Gastrocnemius medialis (tissue), 4 donors: Measurements from ENCODE around the gene RCAN3. TPM values are rescaled to one million over a fixed set of nuclear protein-coding genes. Genes with fewer than 3 reads are reported as not detected.
"Not testable (repeated sequence)": the region's sequence is repeated elsewhere in the genome, so short reads cannot be mapped to it uniquely, and the experiment has no call there.

ENCODE experiments used
- ATAC-seq, 2 donors: fragments of 150-250 bp; one replicate each; pipeline ENCODE4 v1.9.1; 2016
- DNase-seq, 2 donors: peaks; one replicate each; pipeline ENCODE4 v3.0.0-alpha.2; 2019
- H3K27ac ChIP-seq, 4 donors: fragments of 200-600 bp; sonication (generic); 1 replicate in 1 of 4; 2 replicates in 3 of 4; pipeline ENCODE4 v1.5.1; 2016 to 2018; ENCODE audit warnings: mild to moderate bottlenecking in 2 of 4, moderate library complexity in 1 of 4
- H3K27me3 ChIP-seq, 3 donors: fragments of 200-600 bp; sonication (generic) in 2 of 3; 1 replicate in 1 of 3; 2 replicates in 2 of 3; pipeline versions ENCODE4 v1.5.1 to v1.6.0; 2016 to 2019; ENCODE audit warnings: mild to moderate bottlenecking in 1 of 3, moderate library complexity in 1 of 3
- H3K36me3 ChIP-seq, 2 donors: fragments of 200-600 bp; sonication (generic) in 1 of 2; one replicate each; pipeline ENCODE4 v1.5.1; 2017 to 2018
- H3K4me1 ChIP-seq, 2 donors: fragments of 200-600 bp; sonication (generic) in 1 of 2; one replicate each; pipeline ENCODE4 v1.5.1; 2016 to 2017; ENCODE audit warnings: mild to moderate bottlenecking in 2 of 2
- H3K4me3 ChIP-seq, 4 donors: fragments of 200-600 bp; sonication (generic) in 3 of 4; 1 replicate in 1 of 4; 2 replicates in 3 of 4; pipeline ENCODE4 v1.5.1; 2016 to 2019; ENCODE audit warnings: mild to moderate bottlenecking in 2 of 4
- H3K9me3 ChIP-seq, 3 donors: fragments of 200-600 bp; sonication (generic) in 2 of 3; 1 replicate in 1 of 3; 2 replicates in 2 of 3; pipeline ENCODE4 v1.5.1; 2016 to 2019
- POLR2A ChIP-seq, 2 donors: fragments of 450-650 bp; IDR thresholded peaks; one replicate each; pipeline ENCODE4 v1.6.1; 2017; ENCODE audit warnings: antibody characterized with exemption in 2 of 2, mild to moderate bottlenecking in 2 of 2, moderate library complexity in 2 of 2
- in situ Hi-C, 4 donors: fragments of 200-750 bp; cut with MboI; loops; one replicate each; pipeline versions ENCODE4 v1.15.0 to v1.8.0; 2017; ENCODE audit warnings: low sequenced_read_pairs in 4 of 4
- intact Hi-C: fragments of 100-400 bp; cut with DNase I; formaldehyde crosslinking; loops from one replicate; pipeline ENCODE4 v1.15.1; 2023; ENCODE audit warnings: low total_unique reads
- total RNA-seq, 4 donors: library from RNA; depleted of rRNA; stranded (reverse); fragments of >200 nt; gene quantifications; one replicate each; pipeline versions ENCODE4 v1.1.0 to v1.2.3, GENCODE V29; 2016
- TF ChIP-seq, protein P1 (sequence below), 5 experiments: fragments of 450-650 bp in 3 of 5; fragments of 200-600 bp in 2 of 5; sonication (generic) in 2 of 5; IDR thresholded peaks in 4 of 5; conservative IDR thresholded peaks in 1 of 5; 1 replicate in 4 of 5; 2 replicates in 1 of 5; pipeline ENCODE4 v1.5.1; 2016 to 2019; ENCODE audit warnings: antibody characterized with exemption in 5 of 5, mild to moderate bottlenecking in 3 of 5, moderate library complexity in 3 of 5

Gene RCAN3
- total RNA-seq, 4 donors from 2014 or later = 1.3 to 2.1 (median 1.8) TPM

DNA sequence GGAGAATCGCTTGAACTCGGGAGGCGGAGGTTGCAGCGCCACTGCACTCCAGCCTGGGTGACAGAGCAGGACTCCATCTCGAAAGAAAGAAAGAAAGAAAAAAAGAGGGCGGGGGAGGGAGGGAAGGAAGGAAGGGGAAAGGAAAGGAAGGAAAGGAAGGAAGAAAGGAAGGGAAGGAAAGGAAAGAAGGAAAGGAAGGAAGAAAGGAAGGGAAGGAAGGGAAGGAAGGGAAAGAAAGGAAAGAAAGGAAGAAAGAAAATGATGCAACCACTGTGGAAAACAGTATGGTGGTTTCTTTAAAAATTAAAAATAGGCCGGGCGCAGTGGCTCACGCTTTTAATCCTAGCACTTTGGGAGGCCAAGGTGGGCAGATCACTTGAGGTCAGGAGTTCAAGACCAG lies 15.2 kb upstream of the RCAN3 start:
- no peak for DNase-seq
- in situ Hi-C loops = no loop called here
- Histone ChIP-seq H3K9me3 (no peaks in the 10 kb centered on the region), H3K4me3 (no peak overlapping the region), H3K27me3 (peaks cover 0 to 5% (median 5%) of the 10 kb centered on the region in 3 donors), H3K27ac (no peak overlapping the region), H3K4me1 (no peaks in the 10 kb centered on the region), H3K36me3 (no peaks in the 10 kb centered on the region)
- intact Hi-C loops = no loop called here
- no peak for TF ChIP-seq POLR2A (IDR thresholded peaks at IDR 0.05)
- TF ChIP-seq, protein P1, sequence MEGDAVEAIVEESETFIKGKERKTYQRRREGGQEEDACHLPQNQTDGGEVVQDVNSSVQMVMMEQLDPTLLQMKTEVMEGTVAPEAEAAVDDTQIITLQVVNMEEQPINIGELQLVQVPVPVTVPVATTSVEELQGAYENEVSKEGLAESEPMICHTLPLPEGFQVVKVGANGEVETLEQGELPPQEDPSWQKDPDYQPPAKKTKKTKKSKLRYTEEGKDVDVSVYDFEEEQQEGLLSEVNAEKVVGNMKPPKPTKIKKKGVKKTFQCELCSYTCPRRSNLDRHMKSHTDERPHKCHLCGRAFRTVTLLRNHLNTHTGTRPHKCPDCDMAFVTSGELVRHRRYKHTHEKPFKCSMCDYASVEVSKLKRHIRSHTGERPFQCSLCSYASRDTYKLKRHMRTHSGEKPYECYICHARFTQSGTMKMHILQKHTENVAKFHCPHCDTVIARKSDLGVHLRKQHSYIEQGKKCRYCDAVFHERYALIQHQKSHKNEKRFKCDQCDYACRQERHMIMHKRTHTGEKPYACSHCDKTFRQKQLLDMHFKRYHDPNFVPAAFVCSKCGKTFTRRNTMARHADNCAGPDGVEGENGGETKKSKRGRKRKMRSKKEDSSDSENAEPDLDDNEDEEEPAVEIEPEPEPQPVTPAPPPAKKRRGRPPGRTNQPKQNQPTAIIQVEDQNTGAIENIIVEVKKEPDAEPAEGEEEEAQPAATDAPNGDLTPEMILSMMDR (IDR thresholded peaks at IDR 0.05 in 4 of 5, conservative IDR thresholded peaks at IDR 0.05 in 1 of 5) = no peak
- ATAC-seq = no peak

DNA sequence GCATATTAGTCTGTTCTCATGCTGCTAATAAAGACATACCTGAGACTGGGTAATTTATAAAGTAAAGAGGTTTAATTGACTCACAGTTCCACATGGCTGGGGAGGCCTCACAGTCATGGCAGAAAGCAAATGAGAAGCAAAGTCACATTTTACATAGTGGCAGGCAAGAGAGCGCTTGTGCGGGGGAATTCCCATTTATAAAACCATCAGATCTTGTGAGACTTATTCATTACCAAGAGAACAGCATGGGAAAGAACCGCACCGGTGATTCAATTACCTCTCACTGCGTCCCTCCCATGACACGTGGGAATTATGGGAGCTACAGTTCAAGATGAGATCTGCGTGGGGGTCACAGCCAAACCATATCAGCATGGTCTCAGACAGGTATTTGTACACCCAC lies 14.5 kb upstream of the RCAN3 start:
- intact Hi-C loops, in situ Hi-C loops, H3K27ac ChIP-seq, H3K36me3 ChIP-seq, H3K9me3 ChIP-seq, DNase-seq, H3K4me3 ChIP-seq, ATAC-seq, H3K4me1 ChIP-seq: not testable (repeated sequence)
- H3K27me3 ChIP-seq = peaks cover 0 to 12% (median 5%) of the 10 kb centered on the region in 3 donors

DNA sequence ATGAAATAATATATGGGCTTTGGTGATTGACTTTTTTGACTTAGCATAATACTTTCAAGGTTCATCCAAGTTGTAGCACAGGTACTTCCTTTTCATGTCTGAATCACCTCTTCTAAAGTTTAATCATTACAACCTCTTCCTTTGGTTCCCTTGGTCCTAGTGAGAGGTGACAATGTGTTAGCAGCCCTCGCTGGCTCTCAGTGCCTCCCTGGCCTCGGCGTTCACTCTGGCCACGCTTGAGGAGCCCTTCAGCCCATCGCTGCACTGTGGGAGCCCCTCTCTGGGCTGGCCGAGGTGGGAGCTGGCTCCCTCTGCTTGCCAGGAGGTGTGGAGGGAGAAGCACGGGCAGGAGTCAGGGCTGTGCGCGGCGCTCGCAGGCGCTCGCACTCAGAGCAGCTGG lies 13.0 kb upstream of the RCAN3 start:
- in situ Hi-C loops = no loop called here
- Histone ChIP-seq H3K4me1 (no peaks in the 10 kb centered on the region), H3K4me3 (no peak overlapping the region), H3K27me3 (peaks cover 0 to 14% (median 5%) of the 10 kb centered on the region in 3 donors), H3K36me3 (no peaks in the 10 kb centered on the region), H3K9me3 (no peaks in the 10 kb centered on the region), H3K27ac (no peak overlapping the region)
- intact Hi-C loops = no loop called here
- DNase-seq (no peak), ATAC-seq (no peak)
- TF ChIP-seq, protein P1 (IDR thresholded peaks at IDR 0.05 in 4 of 5, conservative IDR thresholded peaks at IDR 0.05 in 1 of 5) = no peak
- TF ChIP-seq POLR2A (IDR thresholded peaks at IDR 0.05) = no peak

DNA sequence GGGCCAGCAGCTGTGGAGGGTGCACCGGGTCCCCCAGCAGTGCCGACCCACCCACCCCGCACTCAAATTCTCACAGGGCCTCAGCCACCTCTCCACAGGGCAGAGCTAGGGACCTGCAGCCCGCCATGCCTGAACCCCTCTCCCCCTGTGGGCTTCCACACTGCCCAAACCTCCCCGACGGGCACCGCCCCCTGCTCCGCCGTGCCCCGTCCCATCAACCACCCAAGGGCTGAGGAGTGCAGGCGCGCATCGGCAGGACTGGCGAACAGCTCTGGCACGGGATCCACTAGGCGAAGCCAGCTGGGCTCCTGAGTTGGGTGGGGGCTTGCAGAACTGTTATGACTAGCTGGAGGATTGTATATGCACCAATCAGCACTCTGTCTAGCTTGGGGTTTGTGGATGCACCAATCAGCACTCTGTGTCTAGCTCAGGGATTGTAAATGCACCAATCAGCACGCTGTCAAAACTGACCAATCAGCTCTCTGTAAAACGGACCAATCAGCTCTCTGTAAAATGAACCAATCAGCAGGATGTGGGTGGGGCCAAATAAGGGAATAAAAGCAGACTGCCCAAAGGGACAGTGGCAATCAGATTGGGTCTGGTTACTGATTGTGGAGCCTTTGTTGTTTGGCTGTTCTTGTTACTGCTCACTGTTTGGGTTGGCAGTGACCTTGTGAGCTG lies 12.4 kb upstream of the RCAN3 start:
- Histone ChIP-seq H3K4me1 (no peaks in the 10 kb centered on the region), H3K36me3 (no peaks in the 10 kb centered on the region), H3K27me3 (peaks cover 0 to 14% (median 5%) of the 10 kb centered on the region in 3 donors), H3K9me3 (no peaks in the 10 kb centered on the region), H3K4me3 (no peak overlapping the region), H3K27ac (no peak overlapping the region)
- intact Hi-C loops (no loop called here), in situ Hi-C loops (no loop called here)
- ATAC-seq (no peak), DNase-seq (no peak)
- no peak for TF ChIP-seq POLR2A (IDR thresholded peaks at IDR 0.05)
- TF ChIP-seq, protein P1 (IDR thresholded peaks at IDR 0.05 in 4 of 5, conservative IDR thresholded peaks at IDR 0.05 in 1 of 5) = no peak

DNA sequence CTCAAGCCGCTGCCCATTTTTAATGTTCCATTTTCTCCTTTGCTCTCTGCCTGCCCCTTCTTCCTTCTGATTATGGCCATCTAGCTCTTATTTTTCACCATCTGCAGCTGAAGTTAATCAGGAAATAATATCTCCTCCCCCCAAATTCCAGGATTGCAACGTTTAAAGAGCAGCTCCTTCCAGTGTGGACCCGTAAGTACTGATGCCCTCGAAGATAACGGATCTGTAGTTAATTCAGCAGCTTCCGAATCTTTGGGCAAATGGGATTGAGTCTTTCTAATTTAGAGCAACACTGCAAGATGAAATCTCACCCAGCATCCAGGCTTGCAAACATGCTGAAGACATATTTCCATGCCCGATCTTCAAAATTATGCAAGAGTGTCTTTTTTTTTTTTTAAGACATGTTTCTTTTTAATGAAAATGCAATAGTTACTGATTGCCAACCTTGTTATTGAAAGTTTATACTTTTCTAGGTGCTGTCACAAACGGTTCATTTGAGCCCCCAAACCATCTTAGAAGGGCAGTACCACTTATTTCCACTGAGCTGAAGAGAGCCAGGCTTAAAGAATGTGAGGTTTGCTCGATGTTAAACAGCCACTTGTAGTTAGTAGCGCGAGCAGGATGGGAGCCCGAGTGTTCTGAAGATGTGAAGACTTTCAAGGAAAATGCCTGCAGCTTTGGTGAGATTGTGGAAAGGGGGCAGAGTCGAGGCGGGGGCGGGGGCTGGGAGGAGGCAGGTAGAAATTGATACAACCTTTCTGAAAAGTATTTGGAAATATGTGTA lies 10.9 kb upstream of the RCAN3 start:
- Histone ChIP-seq H3K27me3 (peaks cover 0 to 17% (median 8%) of the 10 kb centered on the region in 3 donors), H3K36me3 (no peaks in the 10 kb centered on the region), H3K4me1 (no peaks in the 10 kb centered on the region), H3K9me3 (no peaks in the 10 kb centered on the region), H3K27ac (no peak overlapping the region), H3K4me3 (no peak overlapping the region)
- ATAC-seq (no peak), DNase-seq (no peak)
- TF ChIP-seq POLR2A (IDR thresholded peaks at IDR 0.05) = no peak
- TF ChIP-seq, protein P1 (IDR thresholded peaks at IDR 0.05 in 4 of 5, conservative IDR thresholded peaks at IDR 0.05 in 1 of 5) = no peak
- intact Hi-C loops = no loop called here
- in situ Hi-C loops = no loop called here

DNA sequence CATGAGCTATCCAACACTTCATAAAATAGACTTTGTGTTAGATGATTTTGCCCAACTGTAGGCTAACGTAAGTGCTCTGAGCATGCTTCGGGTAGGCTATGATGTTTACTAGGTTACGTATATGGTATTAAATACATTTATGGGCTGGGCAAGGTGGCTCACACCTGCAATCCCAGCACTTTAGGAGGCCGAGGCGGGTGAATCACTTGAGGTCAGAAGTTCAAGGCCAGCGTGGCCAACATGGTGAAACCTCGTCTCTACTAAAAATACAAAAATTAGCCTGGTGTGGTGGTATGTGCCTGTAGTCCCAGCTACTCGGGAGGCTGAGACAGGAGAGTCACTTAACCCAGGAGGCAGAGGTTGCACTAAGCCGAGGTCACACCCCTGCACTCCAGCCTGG lies 9.7 kb upstream of the RCAN3 start:
- ATAC-seq, in situ Hi-C loops, H3K36me3 ChIP-seq, H3K9me3 ChIP-seq, H3K27ac ChIP-seq, DNase-seq, H3K4me1 ChIP-seq, H3K4me3 ChIP-seq, intact Hi-C loops: not testable (repeated sequence)
- H3K27me3 ChIP-seq = peaks cover 0 to 17% (median 8%) of the 10 kb centered on the region in 3 donors
